T-helper 1 cell (primary cell): ENCODE measurements around the gene DTL.
A peak's percentile ranks its signal among the peaks of the same experiment; 100 is the strongest.

Source experiments
- DNase-seq, 5 donors: peaks; one replicate each; pipeline ENCODE4 v3.0.0-alpha.2; 2012 to 2020

DTL gene

DNA sequence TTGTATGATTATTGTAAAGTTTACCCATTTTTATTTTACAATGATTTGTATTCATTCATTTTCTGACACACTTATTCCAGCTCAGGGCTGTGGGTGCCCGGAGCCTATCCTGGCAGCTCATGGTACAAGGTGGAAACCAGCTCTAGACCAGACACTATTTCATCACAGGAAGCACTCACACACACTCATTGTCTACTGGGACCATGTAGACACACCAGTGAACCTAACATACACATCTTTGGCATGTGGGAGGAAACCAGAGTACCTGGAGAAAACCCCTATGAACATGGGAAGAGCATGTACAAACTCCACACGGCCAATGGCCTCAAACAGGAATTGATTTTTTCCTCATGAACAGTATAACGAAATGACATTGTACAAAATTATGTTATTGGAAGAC, 2.4 kb downstream of the DTL start:
- DNase-seq = peak in 1 of 5 donors; percentile 17

DNA sequence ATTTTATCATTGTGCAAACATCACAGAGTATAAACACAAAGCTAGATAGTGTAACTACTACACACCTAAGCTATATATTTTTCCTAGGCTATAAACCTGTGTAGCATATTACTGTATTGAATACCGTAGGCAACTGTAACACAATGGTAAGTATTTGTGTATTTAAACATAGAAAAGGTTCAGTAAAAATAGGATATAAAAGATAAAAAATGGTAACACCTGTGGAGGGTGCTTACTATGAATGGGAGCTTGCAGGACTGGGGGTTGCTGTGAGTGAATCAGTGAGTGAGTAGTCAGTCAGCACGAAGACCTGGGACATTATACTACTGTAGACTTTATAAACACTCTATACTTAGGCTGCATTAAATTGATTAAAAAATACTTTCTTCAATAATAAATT, 4.1 kb downstream of the DTL start:
- no peak for DNase-seq

DNA sequence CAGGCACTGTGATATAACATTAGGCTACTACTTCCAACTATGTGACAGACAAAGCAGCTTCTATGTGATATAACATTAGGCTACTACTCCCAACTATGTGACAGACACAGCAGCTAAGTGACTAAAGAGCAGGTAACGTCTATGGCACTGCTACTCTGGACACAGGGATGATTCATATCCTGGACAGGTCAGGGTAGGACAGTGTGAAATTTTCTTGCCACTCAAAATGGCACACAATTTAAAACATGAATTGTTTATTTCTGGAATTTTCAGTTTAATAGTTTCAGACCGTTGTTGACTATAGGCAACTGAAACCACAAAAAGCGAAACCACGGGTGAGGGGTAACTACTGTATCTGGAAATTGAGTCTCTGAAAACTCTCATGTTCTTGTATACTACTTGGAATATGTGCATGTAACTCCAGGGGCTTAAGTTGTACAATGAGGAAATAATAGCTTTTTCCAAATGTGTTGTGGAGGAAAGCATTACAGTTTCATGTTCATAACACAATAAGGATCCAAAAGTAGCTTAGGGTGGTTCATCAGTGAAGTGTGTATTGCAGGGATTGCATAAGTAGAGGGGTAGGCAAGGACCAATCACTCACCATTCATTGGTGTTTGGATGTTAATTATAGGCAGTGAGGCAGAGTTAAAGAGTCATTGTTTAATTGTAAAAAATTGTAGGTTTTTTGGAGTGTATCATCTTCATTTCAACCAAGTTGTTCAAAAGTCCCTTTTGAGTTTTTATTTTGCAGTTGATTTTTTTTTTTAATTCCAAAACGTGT, 5.3 kb downstream of the DTL start:
- DNase-seq = no peak

DNA sequence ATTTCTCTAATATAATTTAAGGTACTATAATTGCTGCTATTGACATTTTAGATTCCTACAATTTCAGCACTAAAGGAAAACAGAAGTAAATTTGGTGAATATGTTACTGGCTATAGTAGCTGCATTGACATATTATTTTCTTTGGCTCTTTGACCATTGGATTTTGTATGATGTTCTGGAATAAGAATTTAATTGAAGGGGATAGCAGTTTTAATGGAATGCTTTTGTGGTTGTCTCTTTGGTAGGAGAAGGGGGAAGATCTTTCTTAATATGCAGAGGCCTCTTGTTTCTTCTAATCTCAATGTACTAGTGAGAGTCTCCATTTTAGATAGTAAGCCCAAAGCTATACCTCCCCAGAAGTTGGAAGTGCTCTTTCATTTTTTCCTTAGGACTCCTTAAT, 6.9 kb downstream of the DTL start:
- no peak for DNase-seq

DNA sequence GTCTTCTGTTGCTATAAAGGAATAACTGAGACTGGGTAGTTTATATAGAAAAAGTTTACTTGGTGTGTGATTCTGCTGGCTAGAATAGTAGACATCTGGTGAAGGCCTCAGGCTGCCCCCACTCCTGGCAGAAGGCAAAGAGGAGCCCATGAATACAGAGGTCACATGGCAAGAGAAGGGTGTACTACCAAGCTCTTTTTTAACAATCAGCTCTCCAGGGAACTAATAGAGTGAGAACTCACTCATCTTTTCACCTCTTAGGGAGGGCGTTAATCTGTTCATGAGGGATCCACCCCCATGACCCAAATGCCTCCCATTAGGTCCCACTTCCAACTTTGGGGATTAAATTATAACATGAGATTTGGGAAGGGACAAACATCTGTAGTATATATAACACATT, 9.3 kb downstream of the DTL start:
- DNase-seq = no peak

DNA sequence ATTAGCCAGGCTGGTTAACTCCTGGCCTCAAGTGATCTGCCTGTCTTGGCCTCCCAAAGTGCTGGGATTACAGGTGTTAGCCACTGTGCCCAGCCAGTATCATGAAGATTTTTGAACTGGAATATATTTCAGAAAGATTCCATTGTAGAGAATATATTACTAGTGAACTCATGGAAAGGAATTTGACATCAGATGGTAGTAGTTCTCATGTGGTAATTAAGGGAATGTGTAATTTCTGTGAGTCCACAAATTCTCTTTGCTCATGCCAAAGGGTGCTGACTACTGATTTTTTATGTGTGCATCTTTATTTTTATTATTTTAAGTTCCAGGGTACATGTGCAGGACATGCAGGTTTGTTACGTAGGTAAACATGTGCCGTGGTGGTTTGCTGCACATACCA, 10.4 kb downstream of the DTL start:
- no peak for DNase-seq

DNA sequence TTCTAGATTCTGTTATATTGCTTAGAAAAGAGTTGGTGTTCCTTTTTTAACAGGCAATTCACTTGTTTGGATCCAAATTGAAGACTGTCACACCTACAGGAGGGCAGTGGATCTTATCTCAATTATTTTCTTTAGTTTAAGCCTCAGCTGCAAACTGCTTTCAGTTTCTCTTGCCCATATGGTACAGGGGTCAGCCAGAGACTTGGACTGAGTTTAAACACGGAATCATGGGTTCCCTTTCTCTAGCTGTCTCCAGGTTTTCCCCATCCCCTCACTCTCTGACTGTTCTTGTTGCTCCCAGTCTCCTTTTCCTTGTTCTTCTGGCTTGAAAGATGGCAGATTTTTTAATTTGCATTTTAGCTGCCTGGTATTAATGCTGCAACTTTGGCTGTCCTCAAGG, 18.4 kb downstream of the DTL start:
- DNase-seq = no peak

DNA sequence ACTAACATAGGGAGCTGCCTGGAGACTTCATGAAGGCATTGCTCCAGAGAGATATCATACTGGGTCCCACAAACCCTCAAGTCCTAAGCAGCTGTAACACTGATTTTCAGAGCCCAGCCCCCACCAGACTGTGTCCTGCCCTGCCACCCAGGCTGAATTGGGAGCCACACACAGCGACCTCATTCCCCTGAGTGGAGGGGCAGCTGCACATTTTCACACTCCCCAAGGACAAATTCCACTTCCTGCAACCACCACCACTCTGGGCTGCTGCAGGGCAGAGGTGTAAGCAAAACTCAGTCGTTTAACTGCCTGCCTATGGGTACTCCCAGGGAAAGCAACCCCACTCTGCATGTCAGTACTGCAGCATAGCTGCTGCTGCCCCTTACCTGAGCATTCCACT, 19.8 kb downstream of the DTL start:
- DNase-seq = no peak

DNA sequence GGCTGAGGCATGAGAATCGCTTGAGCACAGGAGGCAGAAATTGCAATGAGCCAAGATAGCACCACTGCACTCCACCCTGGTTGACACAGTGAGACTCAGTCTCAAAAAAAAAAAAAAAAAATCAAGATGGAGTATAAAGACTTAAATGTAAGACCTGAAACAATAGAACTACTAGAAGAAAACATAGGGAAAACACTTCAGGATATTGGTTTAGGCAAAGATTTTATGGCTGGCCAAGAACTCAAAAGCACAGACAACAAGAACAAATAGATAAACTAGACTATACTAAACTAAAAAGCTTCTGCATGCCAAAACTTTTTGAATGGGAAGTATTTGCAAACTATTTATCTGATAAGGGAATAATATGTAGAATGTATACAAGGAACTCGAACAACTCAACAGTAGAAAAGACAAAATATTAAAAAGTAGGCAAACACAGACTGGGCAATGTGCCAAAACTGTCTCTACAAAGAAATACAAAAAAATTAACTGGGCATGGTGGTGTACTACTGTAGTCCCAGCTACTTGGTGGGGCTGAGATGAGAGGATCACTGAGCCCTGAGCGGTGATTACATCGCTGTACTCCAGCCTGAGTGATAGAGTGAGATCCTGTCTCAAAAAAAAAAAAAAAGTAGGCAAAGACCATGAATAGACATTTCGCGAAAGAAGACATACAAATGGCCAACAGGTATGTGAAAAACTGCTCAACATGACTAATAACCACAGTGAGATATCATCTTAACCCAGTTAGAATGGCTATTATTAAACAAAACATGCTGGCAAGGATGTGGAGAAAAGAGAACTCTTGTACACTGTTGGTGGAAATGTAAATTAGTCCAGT, 25.3 kb downstream of the DTL start:
- no peak for DNase-seq

DNA sequence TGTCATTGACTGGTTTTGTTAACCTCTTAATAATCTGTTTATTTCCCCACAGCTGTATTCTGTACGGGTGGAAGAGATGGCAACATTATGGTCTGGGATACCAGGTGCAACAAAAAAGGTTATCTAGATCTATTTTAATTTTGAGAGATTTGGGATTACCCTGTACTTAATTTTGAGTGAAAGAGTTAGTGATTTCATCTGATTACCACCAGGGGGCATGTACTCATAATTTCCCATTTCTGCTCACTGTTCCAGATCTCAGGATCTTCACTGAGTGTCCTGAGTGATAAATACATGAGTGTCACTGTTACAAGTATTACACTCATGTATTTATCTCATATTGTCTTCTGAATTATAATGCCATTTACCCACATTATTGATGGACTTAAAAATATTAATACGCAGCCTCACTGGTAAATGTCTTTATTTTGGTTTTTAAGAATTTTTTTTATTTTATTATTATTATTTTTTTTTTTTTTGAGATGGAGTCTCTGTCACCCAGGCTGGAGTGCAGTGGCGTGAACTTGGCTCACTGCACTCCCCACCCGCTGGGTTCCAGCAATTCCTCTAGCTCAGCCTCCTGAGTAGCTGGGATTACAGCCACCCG, 27.4 kb downstream of the DTL start:
- DNase-seq = peak in 1 of 5 donors; percentile 21

DNA sequence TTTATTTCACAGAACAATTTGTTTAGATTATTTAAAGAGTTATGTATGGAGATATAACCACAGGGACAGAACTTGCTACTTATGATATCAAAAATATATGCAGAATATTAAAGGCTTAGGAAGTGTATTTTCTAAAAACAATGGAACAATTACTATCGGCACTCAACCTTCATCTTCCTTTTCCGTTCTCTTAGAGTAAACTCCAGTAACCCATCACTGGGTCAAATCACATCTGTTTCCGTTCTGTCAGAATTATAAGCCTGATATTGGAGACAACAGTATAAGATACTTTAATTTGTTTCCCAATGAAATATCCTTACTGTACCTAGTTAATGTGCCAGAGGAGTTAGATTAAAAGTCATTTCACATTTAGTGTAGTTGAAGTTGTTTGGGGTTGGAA, 32.2 kb downstream of the DTL start:
- no peak for DNase-seq

DNA sequence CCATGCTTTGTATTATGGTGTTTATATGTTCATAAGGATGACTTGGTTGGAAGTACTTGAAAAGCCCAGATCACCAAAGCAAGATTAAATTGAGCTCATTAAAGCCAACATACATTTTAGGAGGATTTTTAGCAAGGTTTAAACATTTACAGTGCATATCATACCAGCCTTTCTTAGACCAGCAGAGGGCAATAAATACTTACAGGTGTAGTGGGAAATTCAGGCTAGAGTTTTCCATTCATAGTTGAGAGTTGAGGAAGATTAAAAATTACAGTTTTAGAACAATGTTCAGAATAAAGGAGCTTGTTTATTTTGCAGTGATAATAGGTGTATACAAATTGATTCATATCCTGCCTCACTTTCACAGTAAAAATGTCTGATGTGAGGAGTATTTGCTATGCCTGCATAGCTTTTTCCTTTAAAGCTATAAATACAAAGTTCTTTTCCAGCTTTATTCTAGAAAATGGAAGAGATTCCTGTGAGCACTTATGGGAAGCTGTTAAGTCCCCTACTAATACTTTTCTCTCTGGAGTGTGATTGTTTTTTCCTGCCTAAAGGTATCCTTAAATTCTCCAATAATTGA, 35.3 kb downstream of the DTL start:
- peak in 1 of 5 donors; percentile 13 for DNase-seq

DNA sequence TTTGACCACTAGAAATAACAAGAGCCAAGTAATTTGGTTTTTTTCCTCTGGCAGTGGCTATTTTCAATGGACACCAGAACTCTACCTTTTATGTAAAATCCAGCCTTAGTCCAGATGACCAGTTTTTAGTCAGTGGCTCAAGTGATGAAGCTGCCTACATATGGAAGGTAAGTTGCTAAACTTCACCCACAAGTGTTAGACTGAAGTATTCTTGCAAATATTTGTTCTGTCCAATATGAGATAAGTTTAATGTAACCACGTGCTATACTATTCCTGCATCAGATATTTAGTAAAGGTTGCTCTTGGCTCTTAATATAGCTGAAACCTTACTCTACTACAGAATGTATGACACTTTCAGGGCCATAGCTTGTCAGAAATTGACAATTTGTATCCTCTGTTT, 36.5 kb downstream of the DTL start:
- no peak for DNase-seq

DNA sequence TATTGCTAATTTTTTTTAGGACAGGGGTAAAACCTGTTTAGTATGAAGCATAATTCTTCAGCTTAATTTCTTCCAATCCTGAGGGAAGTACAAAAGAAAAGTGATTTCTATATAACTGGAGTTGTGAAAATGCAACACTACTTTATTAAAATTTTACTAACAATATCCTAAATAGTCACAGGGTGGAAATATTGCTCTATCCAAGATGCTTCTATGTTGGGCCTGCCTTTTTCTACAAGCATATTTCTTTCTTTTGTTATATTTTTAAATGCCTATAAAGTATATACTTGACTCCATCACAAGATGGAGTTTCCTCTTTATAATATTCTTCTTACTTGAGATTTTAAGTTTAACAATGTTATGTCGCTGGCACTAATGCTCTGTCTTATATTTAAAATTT, 37.9 kb downstream of the DTL start:
- DNase-seq = no peak

DNA sequence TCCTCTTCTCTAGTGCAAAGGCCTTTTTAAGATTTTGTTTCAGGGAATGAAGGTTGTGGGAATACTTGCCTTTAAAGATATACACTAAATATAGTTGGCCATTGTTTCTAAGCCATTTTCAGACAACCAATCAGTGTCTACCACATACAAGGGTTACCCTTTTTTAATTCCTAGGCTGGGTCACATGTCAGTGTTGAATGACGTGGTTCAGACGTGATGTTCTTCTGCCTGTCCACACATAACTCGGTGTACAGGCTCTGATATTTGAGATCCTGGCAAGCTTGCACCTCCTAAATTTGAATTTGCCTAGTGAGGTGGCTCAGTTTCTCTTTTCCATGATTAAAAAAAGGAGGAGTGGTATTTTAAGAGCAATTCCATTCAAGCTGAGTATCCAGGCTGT, 38.8 kb downstream of the DTL start:
- no peak for DNase-seq

DNA sequence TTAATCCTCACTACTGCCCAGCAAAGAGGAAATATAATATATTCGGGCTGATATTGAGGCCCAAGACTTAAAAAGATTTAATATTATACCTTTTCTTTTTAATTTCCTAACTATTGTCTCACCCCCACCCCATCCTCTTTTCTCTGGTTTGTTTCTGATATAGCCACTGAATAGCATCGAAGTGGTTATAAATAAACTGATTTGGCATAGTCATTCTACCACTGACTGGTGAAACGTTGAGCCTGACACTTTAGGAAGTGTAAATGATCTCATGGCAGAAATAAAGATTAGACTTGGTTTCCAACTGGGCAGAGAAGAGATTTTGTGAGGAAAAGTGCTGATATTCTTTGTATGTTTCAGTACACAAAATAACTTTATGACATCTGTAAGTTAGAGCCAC, 39.3 kb downstream of the DTL start:
- DNase-seq = no peak

DNA sequence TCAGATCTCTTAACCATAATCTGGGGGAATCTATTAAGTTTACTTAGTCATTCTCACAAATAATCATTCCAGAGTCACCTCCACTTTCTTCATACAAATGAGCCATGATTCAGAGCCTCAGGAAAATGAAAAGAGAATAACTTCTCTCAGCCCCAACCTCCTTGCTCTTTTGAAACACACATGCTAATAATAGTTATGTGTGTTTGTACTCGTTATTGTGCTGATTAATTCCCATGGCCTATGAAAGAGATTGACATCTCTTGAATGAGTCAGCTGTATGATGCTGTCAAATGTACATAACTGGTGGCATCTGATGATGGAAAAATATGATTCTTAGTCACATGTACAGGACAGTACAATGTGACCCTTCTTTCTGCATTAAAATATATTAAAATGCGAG, 41.5 kb downstream of the DTL start:
- DNase-seq = no peak

DNA sequence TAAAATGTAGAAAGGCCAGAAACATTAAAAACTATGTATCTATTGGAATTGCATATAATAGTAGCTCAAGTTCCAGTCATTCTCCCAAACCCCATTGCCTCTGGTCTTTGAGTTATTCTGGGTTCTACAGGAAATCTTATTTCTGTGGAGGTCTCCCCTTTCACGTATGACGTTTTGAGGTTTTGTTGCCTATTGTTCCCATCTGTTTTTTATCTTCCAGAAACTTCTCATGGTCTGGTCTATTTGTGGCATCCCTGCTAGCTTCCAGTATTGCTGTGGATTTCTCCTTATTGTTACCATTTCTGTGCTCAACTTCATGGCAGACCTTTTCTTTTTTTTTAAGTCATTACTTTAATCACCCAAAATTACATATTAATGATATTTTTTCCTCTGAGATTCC, 43.3 kb downstream of the DTL start:
- DNase-seq = no peak

DNA sequence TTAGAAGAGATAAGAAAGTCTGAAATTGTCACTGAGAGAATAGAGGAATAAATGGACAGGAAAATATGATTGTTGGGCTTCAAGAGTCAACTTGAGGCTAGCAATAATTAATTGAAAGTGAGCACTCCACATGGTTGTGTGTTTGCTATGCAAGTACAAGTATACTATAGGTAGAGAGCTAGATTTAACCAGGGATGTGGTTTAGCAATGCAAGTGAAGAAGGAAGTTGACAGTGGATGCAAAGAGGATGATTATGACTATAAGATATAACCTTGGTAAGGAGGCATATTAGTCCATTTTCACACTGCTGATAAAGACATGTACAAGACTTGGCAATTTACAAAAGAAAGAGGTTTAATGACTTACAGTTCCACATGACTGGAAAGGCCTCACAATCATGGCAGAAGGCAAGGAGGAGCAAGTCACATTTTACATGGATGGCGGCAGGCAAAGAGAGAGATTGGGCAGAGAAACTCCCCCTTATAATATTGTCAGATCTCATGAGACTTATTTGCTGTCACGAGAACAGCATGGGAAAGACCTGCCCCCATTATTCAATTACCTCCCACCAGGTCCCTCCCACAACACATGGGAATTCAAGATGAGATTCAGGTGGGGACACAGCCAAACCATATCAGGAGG, 47.3 kb downstream of the DTL start:
- DNase-seq = peak in 1 of 5 donors; percentile 10

DNA sequence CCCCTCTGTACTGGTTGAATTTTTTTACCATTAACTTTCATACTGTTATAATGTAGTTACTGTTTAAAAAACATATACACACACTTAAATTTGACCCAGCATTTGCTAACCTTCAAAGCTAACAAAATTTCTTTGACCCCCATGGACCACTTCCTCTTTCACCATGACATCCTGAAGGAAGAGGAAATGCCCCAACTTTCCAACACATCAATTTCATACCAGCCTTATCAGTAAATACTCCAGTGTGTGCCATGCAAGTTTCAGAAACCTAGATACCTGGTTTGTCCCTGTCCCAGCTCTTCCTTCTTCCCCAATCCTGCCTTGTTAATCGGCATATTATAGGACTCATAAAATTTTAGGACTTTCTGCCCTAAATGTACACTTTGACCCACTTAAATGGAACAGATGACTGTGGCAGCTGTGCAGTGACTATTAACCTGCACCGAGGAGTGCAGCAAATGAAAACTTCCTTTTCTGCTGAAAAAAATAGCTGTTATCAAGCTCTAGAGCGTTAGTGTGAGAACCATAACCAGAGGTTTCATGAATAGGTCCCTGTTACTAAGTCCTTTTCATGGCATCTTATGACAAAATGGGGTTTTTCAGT, 54.1 kb downstream of the DTL start:
- no peak for DNase-seq

DNA sequence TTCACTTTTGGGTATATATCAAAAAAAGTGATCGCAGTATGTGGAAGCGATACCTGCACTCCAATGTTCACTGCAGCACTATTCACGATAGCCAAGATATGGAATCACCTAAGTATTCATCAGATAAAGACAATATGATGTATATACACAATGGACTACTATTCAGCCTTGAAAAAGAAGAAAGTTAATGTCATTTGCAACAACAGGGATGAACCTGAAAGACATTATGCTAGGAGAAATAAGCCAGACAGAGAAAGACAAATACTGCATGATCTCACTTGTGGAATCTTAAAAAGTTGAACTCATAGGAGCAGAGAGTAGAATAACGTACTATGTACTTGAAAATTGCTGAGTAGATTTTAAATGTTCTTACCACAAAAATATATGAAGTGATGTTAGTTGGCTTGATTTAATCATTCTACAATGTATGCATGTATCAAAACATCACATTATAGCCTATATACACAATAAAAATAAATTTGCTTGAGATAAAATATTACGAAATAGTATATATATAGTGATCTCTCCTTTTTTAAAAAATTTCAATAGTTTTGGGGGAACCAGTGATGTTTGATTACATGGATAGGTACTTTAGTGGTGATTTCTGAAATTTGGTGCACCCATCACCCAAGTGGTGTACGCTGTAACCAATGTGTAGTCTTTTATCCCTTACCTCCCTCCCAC, 56.0 kb downstream of the DTL start:
- DNase-seq = no peak

DNA sequence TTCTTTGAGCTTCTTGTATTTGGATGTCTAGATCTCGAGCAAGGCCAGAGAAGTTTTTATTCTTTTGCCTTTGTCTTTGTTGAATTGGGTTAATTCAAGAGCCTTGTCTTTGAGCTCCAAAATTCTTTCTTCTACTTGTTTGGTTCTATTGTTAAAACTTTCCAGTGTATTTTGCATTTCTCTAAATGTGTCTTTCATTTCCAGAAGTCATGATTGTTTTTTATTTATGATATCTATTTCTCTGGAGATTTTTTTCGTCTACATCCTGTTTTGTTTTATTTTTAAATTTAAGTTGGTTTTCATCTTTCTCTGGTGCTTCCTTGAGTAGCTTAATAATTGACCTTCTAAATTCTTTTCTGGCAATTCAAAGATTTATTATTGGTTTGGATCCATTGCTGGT, 61.8 kb downstream of the DTL start:
- no peak for DNase-seq
